Retinal pigment epithelial cell (primary cell): ENCODE measurements around the gene TNFRSF25.
A peak's percentile ranks its signal among the peaks of the same experiment; 100 is the strongest.

Source experiments
- DNase-seq: peaks from one replicate; pipeline ENCODE4 v3.0.0-alpha.2; 2010; ENCODE audit warnings: low read depth
- H3K4me3 ChIP-seq: 2 replicates; pipeline ENCODE4 v1.5.1; 2011; ENCODE audit warnings: mild to moderate bottlenecking, low read length, control low read depth, moderate library complexity
- TF ChIP-seq, protein P1 (sequence below): conservative IDR thresholded peaks from 2 replicates; pipeline ENCODE4 v1.5.1; 2011; ENCODE audit warnings: low read depth, low read length, control low read depth, inconsistent platforms

The TNFRSF25 gene

GRCh38 chr1:6473156-6473555 lies 7.2 kb upstream of the TNFRSF25 start:
- TF ChIP-seq, protein P1, sequence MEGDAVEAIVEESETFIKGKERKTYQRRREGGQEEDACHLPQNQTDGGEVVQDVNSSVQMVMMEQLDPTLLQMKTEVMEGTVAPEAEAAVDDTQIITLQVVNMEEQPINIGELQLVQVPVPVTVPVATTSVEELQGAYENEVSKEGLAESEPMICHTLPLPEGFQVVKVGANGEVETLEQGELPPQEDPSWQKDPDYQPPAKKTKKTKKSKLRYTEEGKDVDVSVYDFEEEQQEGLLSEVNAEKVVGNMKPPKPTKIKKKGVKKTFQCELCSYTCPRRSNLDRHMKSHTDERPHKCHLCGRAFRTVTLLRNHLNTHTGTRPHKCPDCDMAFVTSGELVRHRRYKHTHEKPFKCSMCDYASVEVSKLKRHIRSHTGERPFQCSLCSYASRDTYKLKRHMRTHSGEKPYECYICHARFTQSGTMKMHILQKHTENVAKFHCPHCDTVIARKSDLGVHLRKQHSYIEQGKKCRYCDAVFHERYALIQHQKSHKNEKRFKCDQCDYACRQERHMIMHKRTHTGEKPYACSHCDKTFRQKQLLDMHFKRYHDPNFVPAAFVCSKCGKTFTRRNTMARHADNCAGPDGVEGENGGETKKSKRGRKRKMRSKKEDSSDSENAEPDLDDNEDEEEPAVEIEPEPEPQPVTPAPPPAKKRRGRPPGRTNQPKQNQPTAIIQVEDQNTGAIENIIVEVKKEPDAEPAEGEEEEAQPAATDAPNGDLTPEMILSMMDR, result no peak
- DNase-seq, result no peak
- H3K4me3 ChIP-seq, result no peak overlapping the region

- TF ChIP-seq, protein P1, result peak; percentile 41
- no peak overlapping the region for H3K4me3 ChIP-seq
- no peak for DNase-seq
Measured at GRCh38 chr1:6472391-6472790, 6.4 kb upstream of the TNFRSF25 start.

DNA sequence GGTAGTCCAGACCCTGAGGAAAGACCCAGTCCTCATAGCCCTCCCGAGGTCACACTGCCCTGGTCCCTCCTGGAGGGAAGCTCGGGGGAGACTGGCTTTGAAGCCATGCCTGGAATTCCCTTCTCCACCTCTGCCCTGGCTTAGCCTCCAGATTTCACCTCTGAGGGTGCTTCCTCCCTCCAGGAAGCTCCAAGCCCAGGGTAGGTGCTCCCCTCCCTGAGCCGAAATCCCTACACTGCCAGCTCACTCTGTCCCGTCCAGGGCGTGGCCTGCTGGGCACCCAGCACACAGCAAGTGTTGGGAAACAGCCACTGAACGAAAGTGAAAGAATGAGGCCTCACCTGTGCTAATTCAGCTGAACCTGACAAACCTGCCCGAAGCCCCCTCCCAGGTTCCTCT lies 6.0 kb upstream of the TNFRSF25 start:
- H3K4me3 ChIP-seq, result no peak overlapping the region
- DNase-seq, result no peak
- TF ChIP-seq, protein P1, result no peak

GRCh38 chr1:6471086-6471969 lies 5.4 kb upstream of the TNFRSF25 start:
- TF ChIP-seq, protein P1, result no peak
- no peak overlapping the region for H3K4me3 ChIP-seq
- DNase-seq, result no peak

DNA sequence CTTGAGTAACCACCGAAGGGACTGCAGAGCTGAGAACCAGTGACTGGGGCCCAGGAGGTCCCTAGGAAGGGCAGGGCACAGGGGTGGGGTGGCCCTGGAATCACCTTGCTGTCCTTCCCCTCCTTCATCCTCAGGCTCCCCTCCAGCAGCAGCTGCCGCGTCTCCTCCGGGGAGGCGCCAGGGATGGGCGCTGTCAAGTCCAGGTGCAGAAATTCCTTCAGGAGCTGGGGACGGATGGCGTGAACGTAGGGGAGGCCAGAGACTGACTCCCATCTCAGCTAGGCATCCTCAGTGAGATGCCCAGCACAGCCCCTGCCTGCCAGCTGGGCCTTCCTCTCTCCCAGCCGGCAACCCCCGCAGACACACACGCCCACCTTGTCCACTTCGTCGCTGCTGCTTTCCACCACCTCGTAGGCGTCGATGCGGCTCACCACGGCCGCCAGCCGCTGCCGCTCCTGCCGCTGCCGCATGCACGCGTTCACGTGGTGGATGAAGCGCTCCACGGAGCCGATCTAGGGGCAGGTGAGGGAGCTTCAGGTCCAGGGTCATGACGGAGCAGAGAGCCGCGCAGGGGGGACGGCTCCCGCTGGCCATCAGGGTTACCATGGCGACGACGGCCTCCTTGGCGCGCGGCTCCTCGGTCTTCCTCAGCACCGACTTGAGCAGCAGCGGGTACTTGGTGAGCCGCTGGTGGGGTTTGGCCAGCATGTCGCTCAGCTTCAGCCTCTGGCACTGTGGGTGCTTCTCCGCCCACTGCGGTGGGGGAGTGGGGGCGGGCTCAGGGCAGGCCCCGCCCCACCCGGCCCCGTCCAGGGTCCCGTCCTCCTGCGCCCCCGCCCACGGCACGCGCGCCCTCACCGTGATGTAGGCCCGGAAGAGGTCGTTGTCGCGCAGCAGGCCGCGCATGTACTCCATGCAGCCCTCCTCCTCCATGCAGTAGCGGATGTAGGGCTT lies 4.4 kb upstream of the TNFRSF25 start:
- TF ChIP-seq, protein P1, result no peak
- H3K4me3 ChIP-seq, result no peak overlapping the region
- no peak for DNase-seq

DNA sequence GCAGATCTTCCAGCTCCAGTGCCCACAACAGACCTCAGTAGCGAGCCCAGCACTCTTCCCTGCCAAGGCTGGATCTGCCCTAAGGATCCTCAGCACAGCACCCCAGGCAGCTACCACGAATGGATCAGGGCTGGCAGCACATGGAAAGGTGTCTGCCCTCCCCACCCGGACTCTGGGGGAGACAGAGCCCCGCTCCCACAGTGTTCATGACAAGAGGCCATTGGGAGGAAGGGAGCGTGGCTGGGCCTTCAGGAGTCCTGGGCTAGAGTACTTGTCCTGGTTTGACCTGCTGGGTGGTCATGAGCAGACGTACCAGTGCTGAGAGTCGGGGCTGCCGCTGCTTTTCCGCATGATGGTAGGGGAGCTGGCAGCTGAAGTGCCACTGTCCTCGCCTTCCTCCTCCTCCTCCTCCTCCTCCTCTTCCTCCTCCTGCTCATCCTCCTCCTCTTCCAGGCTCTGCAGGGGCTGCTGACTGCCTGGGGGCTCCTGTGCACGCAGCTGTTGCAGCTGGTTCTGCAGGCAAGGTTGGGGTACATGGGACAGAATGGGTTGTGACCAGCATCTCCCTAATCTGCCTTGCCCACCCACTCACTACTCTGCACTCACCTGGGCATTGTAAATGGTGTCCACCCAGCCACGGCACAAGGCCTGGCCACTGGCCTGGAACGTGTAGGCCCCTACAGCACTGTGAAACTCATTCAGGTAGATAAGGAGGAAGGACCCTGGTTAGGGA lies 2.9 kb upstream of the TNFRSF25 start:
- no peak for DNase-seq
- TF ChIP-seq, protein P1, result no peak
- no peak overlapping the region for H3K4me3 ChIP-seq
